GM12878 (cell line): Measurements from ENCODE around the gene TRDMT1. TPM values are rescaled to one million over a fixed set of nuclear protein-coding genes. Genes with fewer than 3 reads are reported as not detected.

ENCODE experiments used
- ATAC-seq: fragments of 200-7000 bp; cut with Tn5 transposase; 3 replicates; pipeline ENCODE4 v1.9.1; 2020; ENCODE audit warnings: mild to moderate bottlenecking, moderate library complexity
- BruUV-seq: library from RNA; stranded (reverse); fragments of 400-500 nt; replicated peaks from 2 replicates; lab custom pipeline; 2021; lab: Mats Ljungman, UMichigan
- CTCF ChIA-PET: fragments of 300-600 bp; sonication (Branson Sonifier 250); formaldehyde crosslinking; extraction: SDS; loops from one replicate; lab custom pipeline; 2021; ENCODE audit warnings: inconsistent platforms; lab: Yijun Ruan, JAX
- POLR2A ChIA-PET: fragments of 350-600 bp; formaldehyde crosslinking; extraction: SDS; loops from one replicate; lab custom pipeline; 2021; ENCODE audit warnings: inconsistent platforms; lab: Charles Lee
- RAD21 ChIA-PET: fragments of 300-600 bp; sonication (Branson Sonifier 250); formaldehyde crosslinking; loops from one replicate; lab custom pipeline; 2023; ENCODE audit warnings: antibody characterized with exemption; ENCODE audit not compliant: unreplicated experiment; lab: Charles Lee
- SMC1A ChIA-PET: fragments of 300-600 bp; sonication (Branson Sonifier 250); formaldehyde crosslinking; loops from one replicate; lab custom pipeline; 2023; ENCODE audit not compliant: unreplicated experiment, uncharacterized antibody; lab: Charles Lee
- DNase-seq: peaks from one replicate; pipeline ENCODE4 v3.0.0-alpha.2; 2011; ENCODE audit warnings: low read depth, low spot score
- FAIRE-seq: peaks from 3 replicates; lab custom pipeline; 2011; peaks lifted over from hg19 to GRCh38; lab: Jason Lieb, UNC
- H2AFZ ChIP-seq: 2 replicates; pipeline ENCODE4 v1.6.0; 2011; ENCODE audit warnings: low read depth, low read length, control low read depth; ENCODE audit not compliant: control insufficient read depth
- H3K27ac ChIP-seq: 2 replicates; pipeline ENCODE4 v1.5.1; 2011; ENCODE audit warnings: control low read depth; ENCODE audit not compliant: control insufficient read depth, insufficient read depth
- H3K27me3 ChIP-seq, 2 experiments: replicated peaks in 1 of 2; 2 replicates each; pipeline versions ENCODE4 v1.6.0 to v1.6.1; 2011; ENCODE audit warnings: low read length in 1 of 2; ENCODE audit not compliant: control insufficient read depth in 2 of 2, insufficient read depth in 2 of 2
- H3K36me3 ChIP-seq, 2 experiments: 2 replicates each; pipeline ENCODE4 v1.5.1; 2011; ENCODE audit warnings: low read length in 1 of 2; ENCODE audit not compliant: control insufficient read depth in 2 of 2, insufficient read depth in 2 of 2
- H3K4me1 ChIP-seq: 2 replicates; pipeline ENCODE4 v1.6.1; 2011; ENCODE audit warnings: mild to moderate bottlenecking, low read length, moderate library complexity, mixed read lengths; ENCODE audit not compliant: control insufficient read depth, insufficient read depth
- H3K4me2 ChIP-seq: 2 replicates; pipeline ENCODE4 v1.6.0; 2011; ENCODE audit warnings: control low read depth; ENCODE audit not compliant: control insufficient read depth, insufficient read depth
- H3K4me3 ChIP-seq: fragments of 200-600 bp; sonication (generic); 2 replicates; pipeline ENCODE4 v1.5.1; 2016
- H3K79me2 ChIP-seq: 2 replicates; pipeline ENCODE4 v1.6.0; 2011; ENCODE audit warnings: low read length; ENCODE audit not compliant: control insufficient read depth, insufficient read depth
- H3K9ac ChIP-seq: 2 replicates; pipeline ENCODE4 v1.8.0; 2011; ENCODE audit warnings: low read length, control low read depth, mixed read lengths; ENCODE audit not compliant: control insufficient read depth, insufficient read depth
- H3K9me3 ChIP-seq: replicated peaks from 3 replicates; pipeline ENCODE4 v1.5.1; 2011; ENCODE audit warnings: mild to moderate bottlenecking, low read length; ENCODE audit not compliant: control insufficient read depth, insufficient read depth
- H4K20me1 ChIP-seq: 2 replicates; pipeline ENCODE4 v1.6.0; 2011; ENCODE audit not compliant: control insufficient read depth, insufficient read depth
- BRCA1 ChIP-seq: IDR thresholded peaks from 2 replicates; pipeline ENCODE4 v1.6.1; 2011; ENCODE audit warnings: low read depth, low read length, improper control_type of control experiment
- IRF3 ChIP-seq: fragments of 450-650 bp; IDR thresholded peaks from 2 replicates; pipeline ENCODE4 v1.6.1; 2014; ENCODE audit warnings: mild to moderate bottlenecking
- MLLT1 ChIP-seq: fragments of 450-650 bp; IDR thresholded peaks from 2 replicates; pipeline ENCODE4 v1.6.1; 2016; ENCODE audit warnings: mild to moderate bottlenecking
- NBN ChIP-seq: fragments of 450-650 bp; IDR thresholded peaks from 2 replicates; pipeline ENCODE4 v1.6.1; 2016
- POLR2A ChIP-seq: IDR thresholded peaks from 2 replicates; pipeline ENCODE4 v1.6.1; 2011; ENCODE audit warnings: low read depth, mild to moderate bottlenecking, low read length
- SIN3A ChIP-seq: IDR thresholded peaks from 2 replicates; pipeline ENCODE4 v1.6.1; 2012; ENCODE audit warnings: low read depth, low read length, improper control_type of control experiment
- YY1 ChIP-seq: IDR thresholded peaks from 2 replicates; pipeline ENCODE4 v1.6.1; 2011; ENCODE audit warnings: low read depth, mild to moderate bottlenecking, low read length
- ZNF622 ChIP-seq: fragments of 450-650 bp; IDR thresholded peaks from 2 replicates; pipeline ENCODE4 v1.6.1; 2017; ENCODE audit warnings: mild to moderate bottlenecking, inconsistent platforms
- WGBS: methylation state at CpG from one replicate; pipeline ENCODE4 v1.1.6; 2016; ENCODE audit warnings: low lambda C conversion rate; ENCODE audit not compliant: insufficient replicate concordance, insufficient coverage; ENCODE audit errors: missing lambda C conversion rate; 5-methylcytosine and 5-hydroxymethylcytosine counted together
- in situ Hi-C: fragments of 300-500 bp; cut with MboI; formaldehyde crosslinking; loops from 9 replicates; pipeline ENCODE4 v1.14.3; 2018; ENCODE audit warnings: mixed read lengths
- intact Hi-C: fragments of 100-400 bp; cut with micrococcal nuclease; formaldehyde crosslinking; loops from one replicate; pipeline ENCODE4 v1.14.2; 2022; ENCODE audit not compliant: unreplicated experiment
- polyA plus RNA-seq, 11 experiments: library from polyadenylated mRNA; depleted of rRNA in 4 of 11; unstranded in 6 of 11; stranded (reverse) in 5 of 11; fragments of >200 nt; fragmentation: Nextera tagmentation in 4 of 11; fragmentation: Illumina TruSeq in 1 of 11; extraction: Ambion mirVana in 4 of 11; extraction: Trizol in 1 of 11; gene quantifications; 1 replicate in 1 of 11; 2 replicates in 10 of 11; pipeline versions ENCODE4 v1.2.1 to v1.2.3, GENCODE V29; 2011 to 2016; ENCODE audit warnings: inconsistent platforms in 2 of 11, missing spikeins in 2 of 11, low read depth in 1 of 11
- total RNA-seq, 4 experiments: library from RNA; depleted of rRNA in 3 of 4; stranded (reverse); fragments of >200 nt in 3 of 4; fragmentation: Illumina TruSeq in 1 of 4; extraction: Trizol in 1 of 4; gene quantifications; 2 replicates each; pipeline versions ENCODE4 v1.2.1 to v1.2.3, GENCODE V29; 2013 to 2021

The TRDMT1 gene
- total and polyA plus RNA-seq, 10 of the 15 experiments (the other 5 are each of a cell fraction or from before 2014, with no cell fraction given): 2.3 to 9.7 (median 4.6) TPM

GRCh38 chr10:17222329-17222728 lies 20.9 kb upstream of the TRDMT1 start:
- ChIA-PET RAD21 (no interaction called here), SMC1A (no interaction called here), CTCF (no interaction called here), POLR2A (no interaction called here)
- in situ Hi-C loops: loop anchor here (25.0 kb wide), 1 partner anchor 1440 kb away; the partner anchor contains the start of genes ARL5B and NSUN6
- Histone ChIP-seq H3K4me3 (no peak overlapping the region), H3K4me1 (peaks cover 5% of the 10 kb centered on the region; the same call in 1 of the 2 replicates), H3K4me2 (no peak overlapping the region), H3K36me3 (no peaks in the 10 kb centered on the region), H3K27ac (no peak overlapping the region), H3K79me2 (no peaks in the 10 kb centered on the region), H3K9ac (no peak overlapping the region), H3K27me3 (no peaks in the 10 kb centered on the region; a peak in 1 of 4 replicates), H4K20me1 (no peaks in the 10 kb centered on the region), H2AFZ (no peak overlapping the region), H3K9me3 (no peaks in the 10 kb centered on the region)
- BruUV-seq: no TSS peak
- WGBS: 64% methylated on average over 4 of the region's 4 CpGs
- intact Hi-C loops: no loop called here
- DNase-seq (no peak), FAIRE-seq (no peak), ATAC-seq (no peak)
- TF ChIP-seq NBN (no peak), IRF3 (no peak), BRCA1 (no peak), MLLT1 (no peak), ZNF622 (no peak), YY1 (no peak), POLR2A (no peak), SIN3A (no peak)
